Esophagus muscularis mucosa (tissue), 4 donors: Measurements from ENCODE around the gene BCAS1. TPM values are rescaled to one million over a fixed set of nuclear protein-coding genes. Genes with fewer than 3 reads are reported as not detected.
"Not testable (repeated sequence)": the region's sequence is repeated elsewhere in the genome, so short reads cannot be mapped to it uniquely, and the experiment has no call there.

Experiments used
- DNase-seq: peaks from one replicate; pipeline ENCODE4 v3.0.0-alpha.2; 2017; ENCODE audit errors: extremely low spot score
- H3K27ac ChIP-seq, 4 donors: fragments of 200-600 bp; sonication (generic); replicated peaks in 1 of 4; 1 replicate in 3 of 4; 2 replicates in 1 of 4; pipeline ENCODE4 v1.5.1; 2016 to 2019; ENCODE audit warnings: mild to moderate bottlenecking in 1 of 4
- H3K27me3 ChIP-seq, 4 donors: fragments of 200-600 bp; sonication (generic); one replicate each; pipeline versions ENCODE4 v1.5.1 to v1.6.0; 2016 to 2019
- H3K36me3 ChIP-seq, 4 donors: fragments of 200-600 bp; sonication (generic); one replicate each; pipeline ENCODE4 v1.5.1; 2016 to 2019
- H3K4me1 ChIP-seq, 4 donors: fragments of 200-600 bp; sonication (generic); one replicate each; pipeline ENCODE4 v1.5.1; 2016 to 2019
- H3K4me3 ChIP-seq, 4 donors: fragments of 200-600 bp; sonication (generic); 1 replicate in 2 of 4; 2 replicates in 2 of 4; pipeline ENCODE4 v1.5.1; 2016 to 2019; ENCODE audit warnings: mild to moderate bottlenecking in 4 of 4, moderate library complexity in 1 of 4
- H3K9me3 ChIP-seq, 4 donors: fragments of 200-600 bp; sonication (generic); 1 replicate in 3 of 4; 2 replicates in 1 of 4; pipeline ENCODE4 v1.5.1; 2016 to 2019
- EP300 ChIP-seq: sonication (generic); formaldehyde crosslinking; IDR thresholded peaks from one replicate; pipeline ENCODE4 v1.6.1; 2017; ENCODE audit warnings: antibody characterized with exemption
- POLR2A ChIP-seq: fragments of 450-650 bp; IDR thresholded peaks from one replicate; pipeline ENCODE4 v1.6.1; 2017; ENCODE audit warnings: antibody characterized with exemption, moderate library complexity, mild to moderate bottlenecking, low read depth
- POLR2AphosphoS5 ChIP-seq, 2 donors: sonication (generic); formaldehyde crosslinking; IDR thresholded peaks; one replicate each; pipeline ENCODE4 v1.6.1; 2017; ENCODE audit warnings: antibody characterized with exemption in 2 of 2
- WGBS: methylation state at CpG from one replicate; pipeline ENCODE4 v1.1.5; 2018; 5-methylcytosine and 5-hydroxymethylcytosine counted together
- intact Hi-C: fragments of 100-400 bp; cut with DNase I; formaldehyde crosslinking; loops from one replicate; pipeline ENCODE4 v1.15.1; 2023
- total RNA-seq, 4 donors: library from RNA; depleted of rRNA; stranded (reverse); fragments of >200 nt; gene quantifications; one replicate each; pipeline versions ENCODE4 v1.1.0 to v1.2.1, GENCODE V29; 2016
- TF ChIP-seq, protein P1 (sequence below), 3 experiments: fragments of 200-600 bp in 2 of 3; fragments of 450-650 bp in 1 of 3; sonication (generic) in 2 of 3; IDR thresholded peaks; one replicate each; pipeline ENCODE4 v1.5.1; 2017 to 2019; ENCODE audit warnings: antibody characterized with exemption in 3 of 3, mild to moderate bottlenecking in 2 of 3, moderate library complexity in 1 of 3

The BCAS1 gene
- total RNA-seq, 4 donors from 2014 or later, result 0.13 to 0.46 TPM; not detected in 2

DNA sequence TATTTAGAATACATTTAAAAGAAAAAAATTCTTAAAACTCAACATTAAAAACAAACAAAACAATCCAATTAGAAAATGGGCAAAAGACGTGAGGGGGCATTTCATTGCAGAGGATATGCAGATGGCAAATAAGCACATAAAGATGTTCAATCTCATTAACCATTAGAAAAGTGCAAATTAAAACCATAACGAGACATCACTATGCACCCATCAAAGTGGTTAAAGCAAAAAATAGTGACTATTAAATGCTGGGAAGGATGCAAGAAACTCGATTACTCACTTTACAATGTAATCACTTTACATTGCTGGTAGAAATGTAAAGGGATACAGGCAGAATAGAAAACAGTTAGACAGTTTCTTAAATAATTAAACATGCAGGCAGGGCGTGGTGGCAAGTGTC lies 59.0 kb downstream of the BCAS1 start:
- no peaks in the 10 kb centered on the region for H3K27me3 ChIP-seq
- TF ChIP-seq POLR2AphosphoS5 (IDR thresholded peaks at IDR 0.05) (no peak), POLR2A (no peak), EP300 (no peak)
- TF ChIP-seq, protein P1, sequence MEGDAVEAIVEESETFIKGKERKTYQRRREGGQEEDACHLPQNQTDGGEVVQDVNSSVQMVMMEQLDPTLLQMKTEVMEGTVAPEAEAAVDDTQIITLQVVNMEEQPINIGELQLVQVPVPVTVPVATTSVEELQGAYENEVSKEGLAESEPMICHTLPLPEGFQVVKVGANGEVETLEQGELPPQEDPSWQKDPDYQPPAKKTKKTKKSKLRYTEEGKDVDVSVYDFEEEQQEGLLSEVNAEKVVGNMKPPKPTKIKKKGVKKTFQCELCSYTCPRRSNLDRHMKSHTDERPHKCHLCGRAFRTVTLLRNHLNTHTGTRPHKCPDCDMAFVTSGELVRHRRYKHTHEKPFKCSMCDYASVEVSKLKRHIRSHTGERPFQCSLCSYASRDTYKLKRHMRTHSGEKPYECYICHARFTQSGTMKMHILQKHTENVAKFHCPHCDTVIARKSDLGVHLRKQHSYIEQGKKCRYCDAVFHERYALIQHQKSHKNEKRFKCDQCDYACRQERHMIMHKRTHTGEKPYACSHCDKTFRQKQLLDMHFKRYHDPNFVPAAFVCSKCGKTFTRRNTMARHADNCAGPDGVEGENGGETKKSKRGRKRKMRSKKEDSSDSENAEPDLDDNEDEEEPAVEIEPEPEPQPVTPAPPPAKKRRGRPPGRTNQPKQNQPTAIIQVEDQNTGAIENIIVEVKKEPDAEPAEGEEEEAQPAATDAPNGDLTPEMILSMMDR (IDR thresholded peaks at IDR 0.05), result no peak
- intact Hi-C loops, result no loop called here
- WGBS, result 85% methylated on average over 4 of the region's 4 CpGs
- H3K27ac ChIP-seq, result no peak overlapping the region
- no peaks in the 10 kb centered on the region for H3K36me3 ChIP-seq
- no peaks in the 10 kb centered on the region for H3K9me3 ChIP-seq
- no peak overlapping the region for H3K4me3 ChIP-seq
- no peak for DNase-seq
- no peaks in the 10 kb centered on the region for H3K4me1 ChIP-seq

DNA sequence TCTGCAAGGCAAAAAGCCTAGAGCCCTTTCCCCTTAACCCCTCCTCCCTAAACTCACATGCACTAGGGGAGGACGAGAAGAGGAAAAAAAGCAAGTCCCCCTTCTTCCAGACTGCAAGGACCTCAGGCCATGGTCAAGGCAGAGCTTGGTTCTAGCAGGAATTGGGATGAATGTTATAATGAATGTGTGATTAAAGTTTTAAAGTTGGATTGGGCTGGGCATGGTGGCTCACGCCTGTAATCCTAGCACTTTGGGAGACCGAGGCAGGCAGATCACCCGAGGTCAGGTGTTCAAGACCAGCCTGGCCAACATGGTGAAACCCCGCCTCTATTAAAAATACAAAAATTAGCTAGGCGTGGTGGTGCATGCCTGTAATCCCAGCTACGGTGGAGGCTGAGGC lies 64.2 kb downstream of the BCAS1 start:
- H3K36me3 ChIP-seq, intact Hi-C loops, H3K27ac ChIP-seq, H3K4me3 ChIP-seq, DNase-seq, H3K27me3 ChIP-seq, H3K4me1 ChIP-seq: not testable (repeated sequence)
- peaks cover 0 to 14% (median 5%) of the 10 kb centered on the region in 4 donors for H3K9me3 ChIP-seq
- 92% methylated on average over 7 of the region's 7 CpGs for WGBS

DNA sequence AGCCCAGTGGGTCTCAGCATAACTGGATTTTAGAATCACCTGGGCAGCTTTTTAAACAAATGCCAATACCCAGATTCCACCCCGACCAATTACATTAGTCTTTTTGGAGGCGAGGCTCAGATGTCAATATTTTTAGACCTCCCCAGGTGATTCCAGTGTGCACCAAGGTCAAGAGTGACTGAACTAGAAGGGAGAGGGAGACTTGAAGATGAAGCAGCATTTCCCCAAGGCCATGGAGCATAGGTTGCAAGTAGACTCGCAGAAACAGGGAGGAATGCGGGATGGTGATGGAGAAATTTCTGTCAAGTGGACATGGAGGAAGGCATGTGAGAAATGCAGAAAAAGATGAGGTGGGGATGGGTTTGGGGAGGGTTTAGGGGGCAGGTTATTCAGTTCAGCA lies 64.9 kb downstream of the BCAS1 start:
- peaks cover 0 to 16% (median 5%) of the 10 kb centered on the region in 4 donors for H3K9me3 ChIP-seq
- DNase-seq, result no peak
- WGBS, result 87% methylated on average over 4 of the region's 4 CpGs
- no peak overlapping the region for H3K4me3 ChIP-seq
- intact Hi-C loops, result no loop called here
- no peaks in the 10 kb centered on the region for H3K36me3 ChIP-seq
- H3K4me1 ChIP-seq, result no peaks in the 10 kb centered on the region
- no peak overlapping the region for H3K27ac ChIP-seq
- TF ChIP-seq EP300, result no peak
- TF ChIP-seq, protein P1 (IDR thresholded peaks at IDR 0.05), result no peak
- no peak for TF ChIP-seq POLR2AphosphoS5 (IDR thresholded peaks at IDR 0.05)
- no peak for TF ChIP-seq POLR2A
- no peaks in the 10 kb centered on the region for H3K27me3 ChIP-seq

DNA sequence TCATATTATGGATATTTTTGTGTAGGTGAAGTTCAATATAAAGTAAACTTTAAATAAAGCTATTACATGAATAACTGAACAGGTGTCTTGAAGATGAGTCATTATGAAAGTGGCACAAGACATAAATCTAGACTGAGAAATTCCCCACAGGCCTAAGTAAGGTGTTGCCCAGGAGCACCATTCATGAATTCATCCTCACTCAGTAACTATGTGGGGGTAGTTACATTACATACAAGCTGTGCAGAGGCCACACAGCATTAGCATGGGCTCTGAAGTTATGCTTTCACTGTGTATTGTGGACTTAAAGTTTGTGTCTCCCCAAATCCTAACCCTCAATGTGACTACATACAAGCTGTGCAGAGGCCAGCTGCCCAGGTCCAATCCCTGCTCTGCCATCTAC lies 65.9 kb downstream of the BCAS1 start:
- DNase-seq, result no peak
- H3K27ac ChIP-seq, result no peak overlapping the region
- TF ChIP-seq POLR2AphosphoS5 (IDR thresholded peaks at IDR 0.05) (no peak), POLR2A (no peak), EP300 (no peak)
- TF ChIP-seq, protein P1 (IDR thresholded peaks at IDR 0.05), result no peak
- no peak overlapping the region for H3K4me3 ChIP-seq
- peaks cover 0 to 16% (median 5%) of the 10 kb centered on the region in 4 donors for H3K9me3 ChIP-seq
- intact Hi-C loops, result no loop called here
- no peaks in the 10 kb centered on the region for H3K4me1 ChIP-seq
- H3K36me3 ChIP-seq, result no peaks in the 10 kb centered on the region
- no peaks in the 10 kb centered on the region for H3K27me3 ChIP-seq

DNA sequence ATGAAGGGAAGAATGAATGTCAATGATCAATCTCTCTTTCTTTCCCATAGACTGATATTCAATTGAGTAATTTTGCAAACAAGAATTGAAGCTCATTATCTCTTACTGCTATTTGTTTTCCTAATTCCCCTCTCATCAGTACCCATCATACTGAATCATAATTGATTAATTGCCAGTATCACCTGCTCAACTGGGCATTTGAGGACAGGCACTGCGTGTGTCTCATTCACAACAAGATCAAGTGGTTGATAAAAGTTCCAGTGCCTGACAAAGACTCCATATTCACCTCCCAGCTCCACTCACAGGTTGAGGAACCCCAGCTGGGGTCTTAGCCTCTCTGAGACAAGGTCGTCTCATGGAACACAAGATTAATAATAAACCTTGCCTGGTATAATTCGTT lies 67.7 kb downstream of the BCAS1 start:
- no peak overlapping the region for H3K4me3 ChIP-seq
- H3K9me3 ChIP-seq, result peaks cover 0 to 16% (median 5%) of the 10 kb centered on the region in 4 donors
- H3K27me3 ChIP-seq, result no peaks in the 10 kb centered on the region
- no peak overlapping the region for H3K27ac ChIP-seq
- H3K36me3 ChIP-seq, result no peaks in the 10 kb centered on the region
- no peak for TF ChIP-seq POLR2A
- TF ChIP-seq POLR2AphosphoS5 (IDR thresholded peaks at IDR 0.05), result no peak
- no peak for TF ChIP-seq EP300
- TF ChIP-seq, protein P1 (IDR thresholded peaks at IDR 0.05), result no peak
- intact Hi-C loops, result no loop called here
- no peaks in the 10 kb centered on the region for H3K4me1 ChIP-seq
- no peak for DNase-seq
- WGBS, result 61% methylated on average over 3 of the region's 3 CpGs
